Lower leg skin (tissue), 3 donors: ENCODE measurements around the gene CSPG4.

ENCODE experiments used
- POLR2A ChIP-seq, 2 donors: fragments of 450-650 bp; IDR thresholded peaks; one replicate each; pipeline ENCODE4 v1.6.1; 2016 to 2017; ENCODE audit warnings: antibody characterized with exemption in 2 of 2, mild to moderate bottlenecking in 1 of 2, moderate library complexity in 1 of 2
- TF ChIP-seq, protein P1 (sequence below), 3 donors: fragments of 450-650 bp; IDR thresholded peaks; one replicate each; pipeline ENCODE4 v1.5.1; 2016; ENCODE audit warnings: antibody characterized with exemption in 3 of 3, mild to moderate bottlenecking in 3 of 3, moderate library complexity in 2 of 3

DNA sequence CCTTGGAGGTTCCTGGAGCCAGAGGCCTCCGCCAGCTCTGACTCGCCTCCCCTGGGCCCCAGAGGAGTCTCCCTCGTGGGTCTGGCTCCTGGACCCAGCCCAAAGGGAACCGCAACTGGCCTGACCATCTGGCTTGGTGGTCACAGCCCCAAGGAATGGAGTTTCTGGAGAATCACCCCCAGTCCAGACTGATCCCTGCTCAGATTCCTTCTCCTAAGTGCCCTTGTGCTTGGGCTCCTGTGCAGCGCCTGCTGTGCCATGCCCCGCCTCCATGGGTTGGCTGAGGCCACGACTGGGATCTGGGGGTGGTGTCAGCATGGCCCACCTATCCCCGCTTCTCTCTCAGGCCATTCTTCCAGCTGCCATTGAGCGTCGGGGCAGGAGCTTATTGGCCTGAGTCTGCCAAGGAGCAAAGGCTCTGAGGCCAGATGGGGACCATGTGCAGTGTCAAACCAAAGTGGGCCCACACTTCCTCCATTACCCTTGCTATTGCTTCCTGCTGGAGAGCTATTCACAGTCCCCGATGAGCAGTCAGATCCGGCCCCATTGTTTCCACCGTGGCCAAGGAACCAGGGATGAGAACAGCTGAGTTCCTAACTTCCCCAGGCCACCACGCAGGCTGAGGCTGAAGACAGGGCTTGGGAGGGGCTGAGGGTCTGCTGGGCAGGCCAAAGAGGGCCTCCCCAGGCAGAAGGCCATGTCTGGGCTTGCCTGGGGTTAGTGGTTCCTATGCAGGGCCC lies 19.0 kb downstream of the CSPG4 start:
- TF ChIP-seq, protein P1, sequence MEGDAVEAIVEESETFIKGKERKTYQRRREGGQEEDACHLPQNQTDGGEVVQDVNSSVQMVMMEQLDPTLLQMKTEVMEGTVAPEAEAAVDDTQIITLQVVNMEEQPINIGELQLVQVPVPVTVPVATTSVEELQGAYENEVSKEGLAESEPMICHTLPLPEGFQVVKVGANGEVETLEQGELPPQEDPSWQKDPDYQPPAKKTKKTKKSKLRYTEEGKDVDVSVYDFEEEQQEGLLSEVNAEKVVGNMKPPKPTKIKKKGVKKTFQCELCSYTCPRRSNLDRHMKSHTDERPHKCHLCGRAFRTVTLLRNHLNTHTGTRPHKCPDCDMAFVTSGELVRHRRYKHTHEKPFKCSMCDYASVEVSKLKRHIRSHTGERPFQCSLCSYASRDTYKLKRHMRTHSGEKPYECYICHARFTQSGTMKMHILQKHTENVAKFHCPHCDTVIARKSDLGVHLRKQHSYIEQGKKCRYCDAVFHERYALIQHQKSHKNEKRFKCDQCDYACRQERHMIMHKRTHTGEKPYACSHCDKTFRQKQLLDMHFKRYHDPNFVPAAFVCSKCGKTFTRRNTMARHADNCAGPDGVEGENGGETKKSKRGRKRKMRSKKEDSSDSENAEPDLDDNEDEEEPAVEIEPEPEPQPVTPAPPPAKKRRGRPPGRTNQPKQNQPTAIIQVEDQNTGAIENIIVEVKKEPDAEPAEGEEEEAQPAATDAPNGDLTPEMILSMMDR (IDR thresholded peaks at IDR 0.05) = no peak
- no peak for TF ChIP-seq POLR2A (IDR thresholded peaks at IDR 0.05)
